GM12892 (cell line): ENCODE measurements around the gene SLC38A6.

Experiments used
- POLR2A ChIP-seq: IDR thresholded peaks from 2 replicates; pipeline ENCODE4 v1.6.1; 2011; ENCODE audit warnings: low read depth, low read length, control low read depth
- POLR2AphosphoS5 ChIP-seq: IDR thresholded peaks from 2 replicates; pipeline ENCODE4 v1.6.1; 2011; ENCODE audit warnings: low read depth, low read length, control low read depth
- TAF1 ChIP-seq: IDR thresholded peaks from 2 replicates; pipeline ENCODE4 v1.6.1; 2011; ENCODE audit warnings: low read depth, mild to moderate bottlenecking, control low read depth, low read length, borderline replicate concordance

DNA sequence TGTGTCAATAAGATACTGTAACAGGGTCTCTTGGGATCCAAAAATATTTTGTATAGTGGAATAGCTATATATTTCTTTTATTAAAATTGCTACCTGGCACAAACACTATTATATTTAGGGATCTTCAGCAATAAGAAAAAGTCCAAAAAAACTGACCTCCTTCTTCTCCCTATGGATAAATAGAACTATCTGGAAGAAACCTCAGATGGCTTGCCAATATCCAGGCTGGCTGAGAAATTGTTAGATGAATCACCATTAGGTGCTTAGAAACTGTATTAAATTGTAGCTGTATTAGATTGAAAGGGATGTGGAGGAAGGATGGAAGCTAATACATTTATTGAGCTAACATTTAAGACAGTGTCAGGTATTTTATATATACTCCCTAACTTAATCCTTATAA lies 66.0 kb downstream of the SLC38A6 start:
- TF ChIP-seq POLR2AphosphoS5 (no peak), POLR2A (no peak), TAF1 (no peak)
